ENCODE results near the gene NECTIN1.

The NECTIN1 gene

DNA sequence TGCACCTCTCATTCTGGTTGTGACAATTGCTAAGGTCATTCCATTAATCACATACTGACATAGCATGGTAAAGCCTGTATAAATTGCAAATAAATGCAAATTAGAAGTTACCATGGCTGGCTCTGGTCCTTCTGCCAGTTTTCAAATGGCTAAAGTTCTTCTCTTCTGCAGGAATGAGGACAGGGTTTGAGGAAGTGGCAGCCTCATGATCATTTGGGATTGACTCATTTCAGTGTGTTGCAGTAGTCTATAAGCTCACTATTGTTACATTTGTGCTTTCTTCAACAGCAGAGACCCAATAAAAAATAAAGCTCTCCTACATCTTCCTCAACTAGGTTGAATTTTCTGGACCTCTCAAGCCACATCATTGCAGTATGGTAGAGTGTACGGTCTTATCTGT, 60.3 kb downstream of the NECTIN1 start:
- no peak for DNase-seq

DNA sequence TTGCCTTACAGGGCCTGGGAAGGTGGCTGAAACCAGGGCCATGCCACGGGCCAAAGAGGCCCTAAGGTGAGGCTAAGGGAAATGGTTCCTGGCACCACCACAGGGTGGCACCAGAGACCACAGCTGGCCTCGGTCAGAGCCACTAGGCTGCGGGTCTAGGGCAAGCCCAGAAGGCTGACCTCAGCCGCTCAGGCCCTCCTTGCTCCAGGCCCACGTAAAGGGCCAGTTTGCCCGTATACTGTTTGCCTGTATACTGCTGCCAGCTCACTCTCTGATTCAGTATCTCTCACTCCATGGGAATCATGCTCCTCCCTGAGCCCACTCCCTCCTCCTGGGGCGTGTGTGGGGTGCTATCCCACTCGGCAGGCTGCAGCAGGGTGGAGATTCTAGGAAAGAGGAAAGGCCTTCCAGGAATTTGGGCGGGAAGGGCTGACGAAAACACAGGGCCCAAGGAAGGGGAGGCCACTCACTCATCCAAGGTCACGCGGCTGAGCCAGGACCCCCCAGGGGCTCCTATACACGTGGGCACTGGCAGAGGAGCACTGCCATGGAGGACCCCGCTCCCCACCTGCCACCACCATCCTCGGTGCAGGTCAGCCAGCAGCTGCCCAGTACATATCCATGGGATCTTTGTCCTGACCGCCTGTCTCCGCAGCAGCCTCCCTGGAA, 62.4 kb downstream of the NECTIN1 start:
- peak in 1 of 2 experiments; percentile 58 for DNase-seq

DNA sequence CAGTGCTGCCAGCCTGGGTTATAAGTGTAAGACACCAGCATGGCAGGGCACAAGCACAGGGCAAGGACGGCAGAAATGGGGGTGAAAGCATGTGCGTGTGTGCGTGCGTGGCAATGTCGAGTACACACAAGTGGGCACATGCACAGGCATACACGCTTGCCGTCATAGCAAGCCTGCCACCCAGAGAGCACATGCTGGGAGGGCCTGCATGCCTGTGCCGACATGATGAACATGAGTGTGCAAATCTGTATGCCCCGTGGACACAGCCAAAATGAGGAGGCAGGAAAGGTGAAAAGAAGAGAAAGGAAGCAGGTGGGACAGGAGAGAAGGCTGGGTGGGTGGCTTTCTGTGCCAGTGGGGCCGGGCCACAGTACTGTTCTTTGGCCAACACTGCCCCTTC, 62.9 kb downstream of the NECTIN1 start:
- DNase-seq: no peak

DNA sequence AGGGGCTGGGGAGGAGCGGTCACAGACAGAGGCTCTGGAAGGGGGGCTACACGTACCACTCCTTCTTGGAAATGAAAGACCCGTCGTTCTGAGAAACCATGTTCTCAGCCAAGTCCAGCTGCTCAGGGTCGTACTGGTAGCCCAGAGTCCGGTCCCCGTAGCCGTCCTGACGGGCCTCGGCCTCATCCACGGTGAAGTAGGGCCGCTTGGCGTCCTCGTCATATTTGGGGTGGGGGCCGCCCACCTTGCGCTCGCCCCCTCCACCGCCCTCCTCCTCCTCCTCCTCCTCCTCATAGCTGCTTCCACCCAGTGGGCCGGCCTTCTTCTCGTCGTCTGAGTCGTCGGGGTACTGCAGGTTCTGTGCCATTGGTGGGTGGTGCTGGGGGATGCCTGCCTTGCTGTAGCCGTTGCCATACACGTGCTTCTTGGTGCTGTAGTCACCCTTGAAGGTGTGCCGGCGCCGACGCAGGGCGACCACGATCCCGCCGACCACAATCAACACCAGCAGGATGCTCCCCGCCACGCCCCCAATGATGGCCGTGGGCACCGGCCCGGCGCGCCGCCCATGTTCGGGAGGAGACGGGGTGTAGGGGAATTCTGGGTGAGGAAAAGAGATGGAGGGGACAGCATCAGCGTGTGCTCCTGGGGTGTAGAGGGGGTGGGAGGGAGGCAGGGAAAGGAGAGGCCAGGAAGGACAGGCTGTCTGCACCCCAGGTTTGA, 64.1 kb downstream of the NECTIN1 start:
- DNase-seq: no peak

DNA sequence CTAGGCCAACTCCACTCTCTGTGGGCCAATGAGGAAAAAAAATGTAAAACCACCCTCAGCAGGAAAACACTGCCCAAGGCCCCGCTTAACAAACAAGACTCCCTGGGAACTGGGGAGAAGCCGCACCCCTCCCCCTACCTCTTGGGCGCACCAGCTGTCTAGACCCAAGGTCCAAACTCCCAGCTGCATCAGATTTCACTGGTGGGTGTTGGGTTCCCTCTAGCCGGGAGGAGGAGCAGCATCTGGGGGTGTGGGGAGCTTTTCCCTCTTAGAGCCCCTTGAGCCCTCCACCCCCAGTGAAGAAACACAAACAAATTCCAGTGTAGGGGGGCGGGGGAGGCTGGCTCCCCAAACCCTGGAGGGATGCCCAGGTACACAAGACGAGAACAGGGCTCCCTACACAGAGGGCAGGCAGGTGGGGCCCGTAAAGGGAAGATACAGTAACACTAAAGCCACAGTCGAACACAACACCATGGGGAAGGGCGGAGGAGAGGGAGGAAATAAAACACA, 64.9 kb downstream of the NECTIN1 start:
- DNase-seq: no peak

DNA sequence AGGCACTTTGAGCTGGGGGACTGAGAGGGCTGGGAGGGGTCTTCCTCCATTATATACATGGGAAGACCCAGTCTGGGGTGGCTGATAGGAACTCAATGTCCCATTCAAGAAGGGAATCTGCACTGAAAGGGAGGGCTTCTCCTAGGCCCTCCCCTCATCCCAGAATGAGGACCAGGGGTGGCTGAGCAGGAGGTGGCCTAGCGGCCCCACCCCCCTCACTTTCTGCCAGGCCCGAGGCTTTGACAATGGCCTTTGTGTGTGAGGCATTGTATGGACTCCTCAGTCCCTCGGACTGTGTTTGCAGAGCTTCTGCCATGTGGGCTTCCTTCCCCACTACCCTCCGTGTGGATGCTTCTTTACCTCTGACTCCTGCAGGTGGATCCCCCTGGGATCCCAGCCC, 65.7 kb downstream of the NECTIN1 start:
- DNase-seq: no peak

DNA sequence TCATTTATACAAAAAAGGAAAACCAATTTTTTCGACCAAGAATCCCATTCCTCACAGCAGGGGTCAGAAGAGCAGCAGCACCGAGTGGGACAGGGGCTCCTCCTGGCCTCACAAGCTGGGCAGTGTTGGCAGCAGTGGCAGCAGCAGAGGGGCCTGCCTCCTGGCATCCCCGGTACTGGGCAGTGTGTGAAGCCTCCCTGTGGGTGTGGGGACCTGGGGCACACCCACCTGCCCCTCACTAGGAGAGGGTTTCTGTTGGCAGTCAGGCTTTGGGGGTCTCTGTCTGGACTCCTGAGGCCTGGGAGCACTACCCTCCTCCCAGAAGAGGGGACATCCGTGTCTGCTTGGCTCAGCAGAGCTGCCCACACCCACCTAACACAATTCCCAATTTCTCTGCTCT, 67.8 kb downstream of the NECTIN1 start:
- DNase-seq: no peak

DNA sequence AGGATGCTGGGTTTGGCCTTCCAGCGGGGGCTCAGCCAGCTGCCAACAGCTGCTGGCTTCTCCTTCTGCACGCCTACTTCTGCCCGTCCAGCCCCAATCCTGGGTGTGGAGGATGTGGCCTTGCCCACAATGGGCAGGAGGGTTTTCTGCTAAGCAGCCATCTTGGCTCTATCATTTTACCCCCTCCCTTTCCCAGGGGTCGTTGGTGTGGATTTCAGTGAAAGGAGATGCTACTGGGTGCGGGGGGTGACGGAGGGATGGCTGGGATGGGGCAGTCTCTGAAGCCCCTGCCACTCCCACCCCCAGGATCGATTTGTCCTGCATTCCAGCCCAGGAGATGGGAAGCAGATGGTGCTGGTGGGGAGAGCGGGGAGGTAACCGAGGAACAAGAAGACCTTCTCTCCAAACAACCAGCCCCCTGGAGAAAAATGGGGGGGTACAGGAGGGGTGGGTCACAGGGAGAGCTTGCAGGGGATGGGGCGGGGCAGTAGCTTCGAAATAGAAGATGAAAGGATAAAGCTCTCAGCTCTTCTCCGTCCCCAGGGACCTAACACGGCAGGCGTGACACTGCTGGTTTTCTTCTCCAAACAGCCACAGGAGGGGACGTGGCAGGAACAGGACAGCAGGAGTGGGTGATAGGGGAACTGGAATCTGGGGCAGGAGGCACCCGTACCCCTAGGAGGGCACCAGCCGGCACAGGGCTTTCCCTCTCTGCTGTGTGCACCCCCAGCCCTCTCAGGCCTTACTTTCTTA, 68.9 kb downstream of the NECTIN1 start:
- DNase-seq: no peak

DNA sequence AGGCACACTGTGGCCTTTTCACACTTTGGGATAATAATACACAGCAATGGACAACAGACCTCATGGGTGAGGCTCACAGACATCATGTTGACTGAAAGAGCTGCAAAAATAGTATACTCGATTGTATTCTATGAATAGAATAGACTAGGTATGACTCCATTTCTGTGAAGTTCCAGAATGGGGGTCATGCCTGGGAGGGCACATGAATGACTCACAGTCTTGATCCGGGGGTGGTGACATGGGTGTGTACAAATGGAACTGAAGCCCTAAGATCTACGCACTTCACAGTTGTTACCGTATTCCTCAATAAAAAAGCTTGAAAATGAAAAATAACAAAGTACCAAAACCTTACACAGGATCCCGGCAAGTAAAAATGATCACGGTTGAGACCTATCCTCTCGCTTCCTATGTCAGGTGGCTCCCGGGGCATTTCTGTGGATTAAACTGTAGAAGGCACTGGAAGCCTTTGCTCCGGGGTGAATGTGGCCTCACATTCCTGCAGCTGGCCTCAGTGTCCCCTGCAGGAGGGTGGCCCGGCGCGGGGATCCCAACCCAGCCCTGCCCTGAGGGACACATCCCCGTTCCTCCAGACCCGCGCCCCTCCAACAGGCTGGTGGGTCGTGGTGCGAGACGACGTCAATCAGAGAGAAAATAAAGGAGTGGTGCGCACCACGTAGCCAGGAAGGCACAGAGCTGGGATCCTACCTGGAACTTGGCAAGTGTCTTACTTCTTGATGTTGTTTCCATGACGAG, 75.9 kb downstream of the NECTIN1 start:
- DNase-seq: no peak

DNA sequence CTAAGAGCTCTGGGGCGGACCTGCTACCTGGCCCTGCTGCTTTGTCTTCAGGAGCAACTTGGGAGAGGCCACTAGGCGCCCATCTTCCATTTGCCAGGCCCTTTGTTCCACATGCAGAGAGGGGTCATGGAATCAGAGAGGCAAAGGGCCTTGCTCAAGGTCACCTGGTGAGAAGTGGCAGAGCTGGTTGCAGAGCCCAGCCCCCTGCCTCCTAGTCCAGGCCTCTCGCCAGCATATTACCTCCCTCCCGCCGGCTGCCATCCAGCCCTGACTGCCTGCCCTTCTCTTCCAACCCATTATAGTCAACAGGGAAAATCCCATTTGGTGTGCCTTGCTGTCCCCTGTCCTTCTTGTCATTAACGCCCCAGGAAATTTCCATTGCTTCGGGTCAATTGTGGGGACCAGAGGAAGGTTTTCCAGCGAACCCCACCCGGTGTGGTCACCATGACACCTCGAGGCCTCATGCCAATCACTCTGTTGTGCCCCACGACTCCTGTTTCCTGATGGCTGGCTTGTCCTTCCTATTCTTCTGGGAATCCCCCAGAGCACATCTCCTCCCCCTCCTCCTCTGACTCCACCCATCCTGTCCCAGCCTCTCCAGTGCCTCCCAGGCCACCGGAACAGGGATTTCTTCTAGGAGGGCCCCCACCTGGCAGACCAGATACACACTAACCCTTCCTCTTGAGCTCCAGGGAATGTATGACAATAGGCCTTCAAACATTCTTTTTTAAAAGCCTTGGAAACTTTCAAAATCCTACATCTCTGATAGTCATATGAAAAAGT, 77.0 kb downstream of the NECTIN1 start:
- DNase-seq: no peak

DNA sequence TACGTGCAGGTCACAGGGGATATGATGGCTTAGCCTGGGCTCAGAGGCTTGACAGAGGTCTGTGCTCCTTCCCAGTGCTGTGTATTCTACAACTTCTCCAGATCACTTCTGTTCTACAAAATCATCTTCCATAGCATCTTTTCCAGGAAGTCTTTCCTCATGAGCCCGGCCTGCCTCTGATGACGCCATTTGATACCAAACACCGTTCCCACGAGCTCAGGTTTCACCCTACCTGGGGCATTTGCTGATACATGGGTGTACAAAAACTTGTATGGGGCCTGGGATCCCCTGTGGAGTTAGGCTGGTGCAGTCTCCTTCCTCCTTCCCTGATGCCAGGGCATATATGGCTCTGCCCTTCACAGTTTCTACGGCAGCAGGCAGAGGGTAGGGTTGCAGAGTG, 78.7 kb downstream of the NECTIN1 start:
- DNase-seq: no peak

DNA sequence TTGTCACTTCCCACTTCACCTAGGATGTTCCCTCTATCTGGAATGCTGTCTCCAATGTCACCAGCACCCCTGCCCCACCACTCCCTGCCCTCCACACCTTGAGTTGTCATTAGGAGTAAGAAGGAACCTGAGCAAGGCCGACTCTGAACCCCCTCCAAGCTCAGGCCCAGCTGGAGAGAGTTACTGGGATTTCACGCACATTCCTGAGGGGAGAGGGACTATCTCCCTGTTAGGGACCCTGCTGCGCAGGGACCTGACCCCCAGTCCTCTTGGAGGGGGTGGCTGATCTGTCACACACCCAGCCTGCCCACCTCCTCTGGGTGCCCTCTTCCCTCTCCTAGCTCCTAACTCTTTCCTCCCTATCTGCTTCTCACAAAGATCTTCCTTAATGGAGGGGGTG, 81.7 kb downstream of the NECTIN1 start:
- no peak for DNase-seq

DNA sequence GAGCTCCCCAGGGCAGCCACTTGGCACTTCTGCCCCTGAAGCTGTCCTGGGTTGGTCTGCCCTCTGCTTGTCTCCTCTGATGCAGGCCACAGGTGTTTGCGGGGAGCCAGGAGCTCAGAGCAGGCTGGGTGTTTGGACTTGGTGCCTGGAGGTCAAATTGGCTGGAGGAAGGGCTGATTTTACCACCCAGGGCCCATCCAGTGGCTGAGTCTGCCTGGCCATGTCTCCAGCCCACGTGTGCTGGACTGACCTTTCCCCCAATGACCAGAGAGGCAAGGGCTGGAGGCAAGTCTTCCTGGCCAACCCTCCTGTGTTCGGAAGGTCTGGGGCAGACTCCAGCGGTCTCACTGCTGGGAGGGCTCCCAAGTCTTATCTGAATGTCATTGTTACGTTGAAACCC, 84.0 kb downstream of the NECTIN1 start:
- DNase-seq: no peak

DNA sequence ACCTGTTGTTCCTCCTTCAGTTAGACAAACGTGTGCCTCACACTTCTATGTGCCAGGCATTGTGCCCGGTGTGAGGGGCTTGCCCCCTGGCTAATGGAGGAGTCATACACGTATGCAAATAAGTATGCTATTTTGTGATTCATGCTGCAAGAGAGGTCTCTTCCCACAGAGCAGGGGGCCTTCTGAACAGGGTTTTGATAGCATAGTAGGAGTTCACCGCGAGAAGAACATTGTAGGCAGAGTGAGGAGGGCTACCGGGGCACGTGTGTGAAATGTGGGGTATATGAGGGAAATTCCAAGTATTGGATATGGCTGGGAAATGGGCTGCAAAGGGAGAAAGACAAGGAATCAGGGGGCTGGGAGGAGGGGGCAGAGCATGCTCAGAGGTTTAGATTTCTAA, 84.5 kb downstream of the NECTIN1 start:
- no peak for DNase-seq

DNA sequence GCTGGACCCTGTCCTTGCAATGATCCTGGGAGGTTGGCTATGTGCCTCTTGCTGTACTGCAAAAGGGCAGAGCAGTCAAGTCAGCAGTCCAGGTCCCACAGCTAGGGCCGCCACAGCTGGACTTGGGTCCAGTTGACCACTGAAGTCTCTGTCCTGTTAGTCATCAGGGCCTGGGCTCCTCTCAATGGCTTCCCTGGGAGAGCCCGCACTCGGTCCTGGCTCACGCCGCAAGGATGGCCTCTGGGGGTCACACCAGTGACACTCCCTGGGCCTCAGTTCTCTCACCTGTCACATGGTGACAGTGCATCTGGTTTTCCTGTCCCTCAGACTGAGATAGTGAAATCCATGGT, 85.1 kb downstream of the NECTIN1 start:
- DNase-seq: no peak

DNA sequence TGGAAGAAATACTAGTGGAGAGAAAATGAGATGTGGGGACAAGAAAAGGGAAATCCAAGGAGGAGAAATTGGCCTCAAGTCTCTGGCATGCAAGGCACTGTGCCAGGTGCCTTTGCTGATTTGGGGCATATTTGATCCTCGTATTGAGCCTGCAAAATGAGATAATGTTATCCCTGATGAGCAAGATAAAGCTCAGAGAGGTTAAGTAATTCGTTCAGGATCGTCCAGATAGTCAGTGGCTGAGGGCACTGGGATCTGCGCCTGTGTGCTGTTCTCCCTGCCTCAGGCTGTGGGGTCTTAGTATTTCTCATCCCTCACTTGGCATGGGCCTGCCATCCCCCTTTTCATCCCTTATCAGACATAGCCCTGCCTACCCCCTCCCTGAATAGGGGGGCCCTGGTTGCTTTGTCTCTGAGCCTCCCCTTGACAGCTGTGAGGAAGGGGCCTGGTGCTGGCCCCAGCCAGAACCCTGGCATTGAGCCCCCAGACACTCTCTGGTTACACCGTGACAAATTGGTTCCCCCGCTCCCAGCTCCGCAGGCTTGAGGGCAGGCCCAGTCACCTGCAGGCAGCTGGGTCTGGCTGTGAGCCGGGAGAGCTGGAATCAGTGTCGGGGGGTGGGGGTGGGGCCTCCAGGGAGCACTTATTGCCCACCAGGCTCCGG, 85.7 kb downstream of the NECTIN1 start:
- DNase-seq: no peak

DNA sequence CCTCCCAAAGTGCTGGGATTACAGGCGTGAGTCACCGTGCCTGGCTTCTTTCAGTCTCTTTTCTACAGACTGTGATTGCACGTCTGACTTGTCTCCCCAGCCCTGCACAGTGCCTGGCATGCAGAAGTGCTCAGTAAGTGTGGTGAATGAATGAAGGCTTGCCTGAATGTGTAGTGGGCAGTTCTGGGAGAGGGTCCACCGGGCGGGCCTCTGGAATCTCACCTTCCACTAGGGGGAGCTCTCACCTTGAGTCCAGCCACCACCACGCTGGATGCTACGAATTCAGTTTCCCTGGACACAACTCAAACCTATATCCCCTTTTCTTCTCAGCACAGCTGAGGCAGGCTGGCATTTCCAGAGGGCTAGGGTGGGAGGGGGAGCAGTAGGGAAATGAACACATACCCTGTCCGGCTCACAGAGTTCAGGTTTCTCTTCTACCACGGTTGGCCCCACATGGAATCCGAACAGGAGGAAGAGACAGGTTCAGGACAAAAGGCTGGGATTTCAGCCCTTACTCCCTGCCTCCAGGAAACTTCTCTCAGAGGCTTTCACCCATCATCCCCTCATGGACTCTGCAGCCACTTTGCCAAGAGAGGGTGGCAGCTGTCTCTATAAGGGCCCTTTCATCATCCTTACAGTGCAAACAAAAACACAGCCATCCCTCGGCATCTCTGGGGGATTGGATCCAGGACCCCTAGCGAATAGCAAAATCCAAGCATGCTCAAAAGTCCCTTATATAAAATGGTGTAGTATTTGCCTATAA, 86.8 kb downstream of the NECTIN1 start:
- no peak for DNase-seq

DNA sequence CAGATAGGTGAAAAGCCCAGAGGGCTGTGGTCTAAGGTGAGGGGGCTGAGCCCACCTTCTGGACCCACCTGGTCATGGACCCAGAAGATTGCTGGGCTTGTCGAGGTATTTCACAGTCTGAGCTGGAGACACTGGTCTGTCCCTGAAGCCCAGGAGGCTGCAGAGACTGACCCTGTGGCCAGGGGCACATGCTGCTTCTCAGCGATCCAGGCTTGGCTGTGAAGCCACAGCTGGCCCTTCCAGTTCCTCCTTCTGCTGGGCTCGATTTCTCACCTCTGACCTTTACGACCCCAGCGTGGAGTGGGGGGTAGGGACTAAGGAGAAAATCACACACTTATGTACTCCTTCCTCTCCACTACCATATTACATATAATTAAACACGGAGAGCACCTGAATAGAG, 88.5 kb downstream of the NECTIN1 start:
- no peak for DNase-seq

DNA sequence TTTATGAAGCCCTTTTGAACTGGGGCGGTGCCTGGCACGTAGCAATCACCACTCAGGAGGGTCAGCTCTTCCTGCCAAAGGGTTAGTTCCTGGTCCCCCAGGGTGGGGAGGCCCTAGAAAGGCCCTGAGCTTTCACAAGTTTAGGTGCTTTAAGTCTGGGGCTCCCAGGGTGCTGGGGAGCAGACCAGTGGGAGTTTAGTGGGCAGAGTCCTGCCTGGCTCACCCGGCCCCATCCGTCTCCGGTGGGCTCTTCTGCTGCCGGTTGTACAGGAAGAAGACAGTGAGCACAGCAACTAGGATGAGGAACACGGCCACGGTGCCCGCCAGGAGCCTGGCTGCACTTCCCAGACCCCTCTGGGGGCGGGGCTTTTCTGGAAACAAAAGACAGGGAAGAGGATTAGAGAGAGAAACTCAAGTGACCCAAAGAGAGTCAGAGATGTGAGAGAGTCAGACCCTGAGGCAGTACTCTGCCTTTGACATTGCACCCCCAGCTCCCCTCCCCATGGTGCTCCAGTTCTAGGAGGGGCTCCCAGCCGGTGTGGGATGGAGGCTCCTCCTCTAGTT, 89.3 kb downstream of the NECTIN1 start:
- no peak for DNase-seq

DNA sequence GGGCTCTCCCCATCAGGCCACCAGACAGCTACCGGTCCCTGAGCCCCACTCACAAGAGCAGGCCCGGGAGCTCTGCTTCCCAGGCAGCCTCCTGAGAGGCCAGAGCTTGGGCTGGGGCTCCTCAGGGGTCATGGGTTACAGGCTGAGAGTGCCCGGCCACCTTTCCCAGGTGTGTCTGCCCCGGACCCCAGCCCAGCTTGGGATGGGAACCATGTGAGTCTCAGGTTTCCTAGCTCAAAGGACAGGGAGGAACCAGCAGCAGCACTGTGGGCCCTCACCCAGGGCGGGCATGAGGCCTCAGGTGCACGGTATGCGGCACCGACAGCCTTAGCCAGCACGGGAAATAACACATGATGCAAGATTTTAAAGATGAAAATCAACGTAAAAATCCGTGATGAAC, 90.1 kb downstream of the NECTIN1 start:
- no peak for DNase-seq

DNA sequence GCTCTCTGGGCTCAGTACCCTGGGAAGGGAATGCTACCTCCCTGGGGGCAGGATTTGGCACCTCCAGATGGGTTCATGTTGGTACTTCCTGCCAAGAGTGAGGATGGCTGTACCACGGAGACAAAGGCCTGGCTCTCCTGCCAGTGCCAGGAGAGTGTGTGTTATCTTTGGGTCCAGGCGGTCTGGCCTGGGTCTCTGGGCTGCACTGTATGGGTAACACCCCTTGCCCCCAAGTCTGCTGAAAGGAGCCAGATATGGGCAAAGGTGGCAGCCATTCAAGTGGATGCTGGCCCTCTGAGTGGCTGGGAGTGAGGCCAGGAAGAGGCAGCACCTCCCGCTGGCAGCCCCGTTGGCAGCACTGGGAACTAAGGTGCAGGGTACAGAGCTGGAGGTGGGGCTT, 91.5 kb downstream of the NECTIN1 start:
- DNase-seq: no peak

Data from cerebellar nuclear complex (tissue), 1 donor.